GM21786 (cell line): ENCODE data around the gene BRD9.
"Not testable (repeated sequence)": the region's sequence is repeated elsewhere in the genome, so short reads cannot be mapped to it uniquely, and the experiment has no call there.

Source experiments
- ATAC-seq: cut with Tn5 transposase; IDR thresholded peaks from one replicate; pipeline ENCODE4 v1.9.1; 2021; ENCODE audit not compliant: unreplicated experiment

BRD9 gene

GRCh38 chr5:880816-881550, 11.6 kb downstream of the BRD9 start:
- ATAC-seq: no peak

- ATAC-seq: not testable (repeated sequence)
Measured at GRCh38 chr5:878677-879076, 13.9 kb downstream of the BRD9 start.

- no peak for ATAC-seq
Measured at GRCh38 chr5:878125-878524, 14.5 kb downstream of the BRD9 start.

- ATAC-seq: no peak
Measured at GRCh38 chr5:876398-877365, 15.9 kb downstream of the BRD9 start.

- no peak for ATAC-seq
Measured at GRCh38 chr5:875931-876330, 16.7 kb downstream of the BRD9 start.

GRCh38 chr5:873328-873727, 19.3 kb downstream of the BRD9 start:
- peak; percentile 61 for ATAC-seq

- no peak for ATAC-seq
Measured at GRCh38 chr5:872301-872700, 20.3 kb downstream of the BRD9 start.

- ATAC-seq: no peak
Measured at GRCh38 chr5:871596-872298, 20.9 kb downstream of the BRD9 start.

- no peak for ATAC-seq
Measured at GRCh38 chr5:870956-871355, 21.6 kb downstream of the BRD9 start.

GRCh38 chr5:868428-869135, 24.0 kb downstream of the BRD9 start:
- no peak for ATAC-seq

GRCh38 chr5:867300-867870, 25.2 kb downstream of the BRD9 start:
- ATAC-seq: no peak

GRCh38 chr5:865771-866170, 26.8 kb downstream of the BRD9 start:
- no peak for ATAC-seq

- no peak for ATAC-seq
Measured at GRCh38 chr5:865168-865521, 27.5 kb downstream of the BRD9 start.

GRCh38 chr5:864492-865167, 28.0 kb downstream of the BRD9 start:
- ATAC-seq: no peak

- no peak for ATAC-seq
Measured at GRCh38 chr5:863244-863805, 29.3 kb downstream of the BRD9 start.

- no peak for ATAC-seq
Measured at GRCh38 chr5:862367-863243, 30.0 kb downstream of the BRD9 start.

- ATAC-seq: no peak
Measured at GRCh38 chr5:861442-862366, 30.9 kb downstream of the BRD9 start.
